Fibroblast of skin of abdomen (primary cell): ENCODE data around the gene PPP1R13L. TPM values are rescaled to one million over a fixed set of nuclear protein-coding genes. Genes with fewer than 3 reads are reported as not detected.

ENCODE experiments used
- DNase-seq: peaks from one replicate; pipeline ENCODE4 v3.0.0-alpha.2; 2013
- polyA plus RNA-seq, 2 experiments: library from polyadenylated mRNA; unstranded; fragments of 120-200 nt; gene quantifications; one replicate each; pipeline ENCODE4 v1.2.1, GENCODE V29; 2013; ENCODE audit not compliant: insufficient read length in 2 of 2

PPP1R13L gene, protein sequence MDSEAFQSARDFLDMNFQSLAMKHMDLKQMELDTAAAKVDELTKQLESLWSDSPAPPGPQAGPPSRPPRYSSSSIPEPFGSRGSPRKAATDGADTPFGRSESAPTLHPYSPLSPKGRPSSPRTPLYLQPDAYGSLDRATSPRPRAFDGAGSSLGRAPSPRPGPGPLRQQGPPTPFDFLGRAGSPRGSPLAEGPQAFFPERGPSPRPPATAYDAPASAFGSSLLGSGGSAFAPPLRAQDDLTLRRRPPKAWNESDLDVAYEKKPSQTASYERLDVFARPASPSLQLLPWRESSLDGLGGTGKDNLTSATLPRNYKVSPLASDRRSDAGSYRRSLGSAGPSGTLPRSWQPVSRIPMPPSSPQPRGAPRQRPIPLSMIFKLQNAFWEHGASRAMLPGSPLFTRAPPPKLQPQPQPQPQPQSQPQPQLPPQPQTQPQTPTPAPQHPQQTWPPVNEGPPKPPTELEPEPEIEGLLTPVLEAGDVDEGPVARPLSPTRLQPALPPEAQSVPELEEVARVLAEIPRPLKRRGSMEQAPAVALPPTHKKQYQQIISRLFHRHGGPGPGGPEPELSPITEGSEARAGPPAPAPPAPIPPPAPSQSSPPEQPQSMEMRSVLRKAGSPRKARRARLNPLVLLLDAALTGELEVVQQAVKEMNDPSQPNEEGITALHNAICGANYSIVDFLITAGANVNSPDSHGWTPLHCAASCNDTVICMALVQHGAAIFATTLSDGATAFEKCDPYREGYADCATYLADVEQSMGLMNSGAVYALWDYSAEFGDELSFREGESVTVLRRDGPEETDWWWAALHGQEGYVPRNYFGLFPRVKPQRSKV
- 44.4 TPM for polyA plus RNA-seq (2013, experiment 1 of 2; ENCODE audit: insufficient read length)
- polyA plus RNA-seq (2013, experiment 2 of 2; ENCODE audit: insufficient read length), result 46.4 TPM

DNA sequence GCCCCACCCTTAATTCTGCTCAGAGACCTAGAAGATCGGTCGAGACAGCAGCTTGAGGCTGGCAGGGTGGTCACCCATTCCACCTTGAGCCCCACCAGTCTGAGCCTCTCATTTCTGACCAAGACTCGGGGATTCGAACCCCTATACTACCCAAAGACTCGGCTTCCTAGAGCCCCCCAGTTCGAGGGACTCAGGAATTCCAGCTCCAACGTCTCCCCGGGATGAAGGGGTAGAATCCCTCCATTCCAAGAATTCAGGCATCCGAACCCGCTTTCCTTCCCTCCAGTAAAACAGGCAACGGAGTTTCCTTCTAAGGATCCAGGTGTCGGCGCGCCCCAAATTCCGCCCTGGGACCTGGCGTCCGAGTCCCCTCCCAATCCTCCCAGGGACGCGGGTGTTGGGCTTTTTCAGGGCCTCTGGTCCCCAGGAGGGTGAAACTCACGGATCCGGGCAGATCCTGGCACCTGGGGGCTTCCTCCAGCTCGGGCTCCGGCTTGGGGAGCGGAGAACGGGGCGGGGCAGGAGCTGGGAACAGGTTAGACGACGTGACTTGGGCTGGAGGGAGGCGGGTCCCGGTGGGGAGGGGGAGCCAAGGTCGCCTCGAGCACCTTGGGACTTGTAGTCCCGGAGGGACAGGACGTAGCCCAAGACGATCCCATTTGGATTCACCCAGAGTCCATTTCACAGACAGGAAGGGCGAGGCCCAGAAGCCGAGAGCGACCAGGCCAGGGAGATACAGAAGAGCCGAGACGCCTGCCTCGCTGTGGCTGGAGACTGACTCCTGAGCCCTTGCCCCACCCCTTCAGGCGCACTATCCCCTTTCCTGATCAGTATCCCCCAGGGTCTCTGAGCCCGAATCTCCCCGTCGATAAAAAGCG, at the start of gene PPP1R13L:
TSS of gene PPP1R13L (minus strand) at position 513 of the 878 bp plus-strand sequence. CDS start 6,751 bp downstream, outside the sequence.
- DNase-seq, result peak; percentile 84

DNA sequence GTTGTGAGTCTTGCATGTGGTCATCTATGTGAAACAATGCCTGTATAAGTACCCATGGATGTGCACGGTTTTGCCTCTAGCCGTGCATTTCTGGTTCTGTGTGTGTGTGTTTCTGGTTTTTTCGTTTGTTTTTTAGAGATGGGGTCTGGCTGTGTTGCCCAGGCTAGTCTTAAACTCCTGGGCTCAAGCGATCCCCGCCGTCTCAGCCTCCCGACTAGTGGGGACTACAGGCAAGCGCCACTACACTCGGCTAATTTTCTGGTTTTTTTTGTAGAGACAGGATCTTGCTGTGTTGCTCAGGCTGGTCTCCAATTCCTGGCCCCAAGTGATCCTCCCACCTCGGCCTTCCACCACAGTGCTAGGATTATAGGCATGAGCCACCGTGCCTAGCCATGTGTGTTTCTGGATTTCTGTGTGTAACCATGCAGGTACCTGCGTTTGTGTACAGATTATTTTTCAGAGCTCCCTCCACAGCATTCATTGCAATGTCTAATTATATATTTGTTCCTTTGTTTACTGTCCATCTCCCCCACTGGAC, 47.0 kb upstream of the PPP1R13L start:
- no peak for DNase-seq

DNA sequence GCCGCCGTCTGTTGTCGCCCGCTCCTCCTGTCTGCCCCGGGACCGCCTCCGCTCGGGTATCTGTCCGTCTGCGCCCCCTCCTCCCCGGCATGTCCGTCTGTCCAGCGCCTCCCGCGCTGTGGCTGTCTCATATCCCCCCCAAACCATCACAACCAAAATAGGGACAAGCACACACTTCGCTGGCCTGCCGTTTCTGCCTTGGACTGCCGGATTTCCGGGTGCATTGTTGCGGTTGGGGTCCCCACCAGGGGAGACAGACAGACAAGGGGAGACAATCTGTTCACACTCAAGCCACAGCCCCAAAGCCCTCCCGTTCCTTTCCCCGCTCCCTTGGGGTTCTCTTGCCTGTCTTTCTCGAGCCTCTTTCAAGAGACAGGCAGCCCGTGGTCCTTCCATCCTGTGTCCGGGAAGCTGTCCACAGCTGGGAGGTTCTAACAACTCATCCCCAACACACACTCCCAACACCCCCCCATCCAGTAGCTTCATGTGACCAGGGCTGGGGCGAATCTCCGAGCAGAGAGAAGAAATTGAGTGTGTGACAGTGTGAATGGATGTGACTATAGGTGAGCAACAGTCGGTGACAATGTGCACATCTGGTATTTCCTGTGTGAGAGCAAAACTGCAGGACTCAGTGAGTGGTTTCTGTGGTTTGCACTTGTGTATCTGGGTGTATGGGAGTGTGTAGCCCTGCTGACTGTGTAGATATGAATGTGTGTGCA, 46.4 kb upstream of the PPP1R13L start:
- DNase-seq, result peak; percentile 77

DNA sequence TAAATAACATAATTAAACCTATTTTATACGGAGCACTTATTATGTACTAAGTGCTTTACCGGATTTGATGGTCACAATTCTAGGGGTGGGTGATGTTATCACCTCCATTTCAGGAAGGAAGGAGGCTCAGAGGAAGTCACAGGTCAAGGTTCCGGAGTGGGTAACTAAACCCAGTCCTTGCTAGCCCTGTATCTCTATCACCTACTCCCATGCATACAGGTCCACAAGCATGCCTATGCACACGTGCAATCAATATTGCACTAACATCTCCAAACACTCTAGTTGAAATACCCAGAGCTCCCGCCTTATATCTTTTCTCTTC, 45.1 kb upstream of the PPP1R13L start:
- DNase-seq, result no peak

DNA sequence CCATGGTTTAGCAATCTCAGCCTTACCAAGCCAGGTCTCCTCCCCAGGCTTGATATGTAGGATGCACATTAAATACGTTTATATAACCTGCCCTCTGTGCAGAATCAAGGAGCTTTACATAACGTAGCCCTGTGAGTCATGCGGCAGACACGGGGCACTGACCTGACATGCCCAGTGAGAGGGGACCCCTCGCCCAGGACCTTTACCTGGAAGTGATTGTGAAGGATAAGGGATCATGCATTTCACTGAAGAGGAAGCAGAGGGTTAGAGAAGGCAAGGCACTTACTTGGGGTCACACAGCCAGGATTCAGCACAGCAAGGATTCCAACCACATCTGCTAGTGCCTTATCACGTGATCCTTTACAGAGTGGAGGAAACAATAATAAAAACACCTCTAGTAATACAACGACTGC, 44.0 kb upstream of the PPP1R13L start:
- no peak for DNase-seq

DNA sequence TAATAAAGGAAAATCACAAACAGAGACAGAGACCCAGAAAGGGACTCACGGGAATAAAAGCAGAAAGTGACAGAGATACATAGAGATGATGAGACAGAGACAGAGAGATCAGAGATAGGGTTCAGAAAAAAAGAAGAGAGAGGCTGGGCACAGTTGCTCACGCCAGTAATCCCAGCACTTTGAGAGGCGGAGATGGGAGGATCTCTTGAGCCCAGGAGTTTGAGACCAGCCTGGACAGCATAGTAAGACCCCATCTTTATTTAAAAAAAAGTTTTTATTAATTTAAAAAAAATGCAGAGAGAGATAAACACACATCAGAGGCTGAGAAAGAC, 43.5 kb upstream of the PPP1R13L start:
- DNase-seq, result no peak

DNA sequence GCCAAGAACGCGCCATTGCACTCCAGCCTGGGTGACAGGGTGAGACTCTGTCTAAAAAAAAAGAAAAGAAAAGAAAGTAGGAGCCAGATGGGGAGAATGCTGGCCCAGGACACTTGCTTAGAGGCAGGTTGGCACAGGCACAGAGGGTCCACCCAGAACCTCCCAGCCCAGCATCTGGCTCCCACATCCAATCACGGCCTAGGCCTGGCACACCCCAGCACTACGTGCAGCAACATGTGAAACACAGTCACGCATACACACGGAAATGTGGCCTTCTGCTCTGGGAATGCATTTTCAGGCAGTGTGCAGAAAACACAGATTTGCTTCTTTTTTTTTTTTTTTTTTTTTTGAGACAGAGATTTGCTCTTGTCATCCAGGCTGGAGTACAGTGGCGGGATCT, 42.1 kb upstream of the PPP1R13L start:
- DNase-seq, result no peak

DNA sequence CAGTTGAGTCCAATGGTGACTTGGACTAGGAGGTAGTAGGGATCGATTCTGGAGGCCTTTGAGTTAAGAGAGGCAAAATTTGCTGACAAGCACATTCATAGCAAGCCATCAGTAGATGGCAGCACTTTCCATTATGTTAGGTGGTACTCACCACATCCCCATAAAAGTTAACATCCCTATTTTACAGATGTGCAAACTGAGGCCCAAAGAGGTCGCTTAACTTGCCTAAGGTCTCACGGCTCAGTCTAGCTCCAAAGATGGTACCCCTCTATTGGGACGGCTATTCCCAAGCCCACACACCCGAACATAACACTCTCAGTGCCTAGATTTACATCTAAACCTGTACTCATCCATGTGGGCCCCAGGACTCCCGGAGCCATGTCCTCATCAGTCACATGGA, 41.4 kb upstream of the PPP1R13L start:
- peak; percentile 43 for DNase-seq

DNA sequence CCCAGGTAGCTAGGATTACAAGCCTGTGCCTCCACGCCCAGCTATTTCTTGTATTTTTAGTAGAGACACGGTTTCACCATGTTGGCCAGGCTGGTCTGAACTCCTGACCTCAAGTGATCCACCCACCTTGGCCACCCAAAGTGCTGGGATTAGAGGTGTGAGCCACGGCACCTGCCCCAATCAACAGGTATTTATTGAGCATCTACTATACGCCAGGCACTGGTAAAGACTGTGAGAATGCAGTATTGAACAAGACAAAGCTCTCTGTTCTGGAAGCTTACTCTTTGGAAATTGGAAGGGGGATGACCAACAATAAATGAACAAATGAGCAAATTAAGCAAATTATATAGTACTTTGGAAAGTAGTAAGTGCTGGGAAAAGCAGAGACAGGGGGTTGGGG, 40.3 kb upstream of the PPP1R13L start:
- DNase-seq, result no peak

DNA sequence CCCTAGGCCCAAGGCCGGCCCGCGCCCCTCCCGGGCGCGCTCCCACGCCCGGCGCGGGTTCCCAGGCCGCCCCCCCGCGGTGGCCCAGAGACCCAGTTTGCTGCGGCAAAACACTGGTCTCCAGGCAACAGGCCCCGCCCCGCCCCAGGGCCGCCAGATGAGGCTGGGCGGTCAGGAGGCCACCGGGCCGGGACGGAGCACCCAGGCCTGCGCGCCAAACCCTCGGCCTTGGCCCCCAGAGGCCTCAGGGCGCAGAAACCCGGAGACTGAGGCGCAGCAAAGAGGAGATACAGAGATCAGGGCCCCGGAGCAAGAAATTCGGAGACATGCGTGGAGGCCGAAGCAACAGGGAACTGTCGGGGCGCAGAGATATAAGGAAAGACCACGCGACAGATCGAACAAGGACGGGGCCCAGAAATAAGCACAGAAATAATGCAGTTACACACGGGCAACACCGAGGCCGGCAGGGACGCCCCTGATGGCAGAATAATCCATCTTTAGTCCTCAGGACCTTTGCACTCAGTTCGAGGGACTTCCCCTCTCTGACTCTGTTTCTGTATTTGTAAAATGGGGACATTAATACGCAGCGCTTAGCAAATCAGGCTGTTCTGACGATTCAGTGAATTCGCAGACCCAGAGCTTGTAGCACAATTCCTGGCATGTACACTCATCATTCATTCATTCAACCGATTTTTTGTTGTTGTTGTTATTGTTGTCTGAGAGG, 39.6 kb upstream of the PPP1R13L start:
- peak; percentile 67 for DNase-seq

DNA sequence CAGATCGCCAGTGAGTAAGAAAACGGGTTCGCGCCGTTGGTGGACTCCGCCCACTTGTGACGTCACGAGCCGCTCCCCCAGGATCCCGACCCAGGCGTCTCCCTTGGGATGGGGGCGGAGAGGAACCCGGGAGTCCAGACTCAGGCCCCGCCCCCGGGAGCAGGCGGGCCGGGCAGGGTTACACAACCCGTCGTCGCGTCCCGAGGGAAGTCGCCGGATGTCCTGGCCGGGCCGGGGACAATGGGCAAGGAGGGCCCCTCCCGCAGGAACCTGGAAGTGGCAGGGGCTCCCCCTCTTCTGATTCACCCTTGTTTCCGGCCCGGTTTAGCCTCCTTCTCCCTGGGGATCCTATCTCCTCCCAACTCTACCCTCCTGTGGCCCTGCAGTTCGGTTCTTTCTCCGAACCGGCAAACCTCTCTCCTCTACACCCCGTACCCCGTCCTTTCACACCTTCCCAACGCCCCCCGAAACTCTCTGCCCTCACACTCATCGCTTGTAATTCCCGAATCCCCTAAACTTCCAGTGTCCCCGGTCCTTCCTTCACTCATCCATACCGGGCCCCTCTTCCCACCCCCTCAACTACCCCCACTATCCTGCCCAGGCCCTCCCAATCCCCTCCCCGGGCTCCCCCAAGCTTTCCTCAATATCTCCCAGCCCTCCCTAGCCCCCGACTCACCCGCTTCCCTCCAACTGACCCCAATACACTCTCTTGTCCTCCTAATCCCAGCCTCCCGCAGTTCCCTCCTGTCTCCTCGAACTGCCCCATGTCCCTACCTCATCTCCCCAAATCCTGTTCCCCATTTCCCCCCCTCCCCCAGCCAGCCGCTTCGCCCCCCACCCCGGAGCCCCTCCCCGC, 38.8 kb upstream of the PPP1R13L start:
- peak; percentile 89 for DNase-seq

DNA sequence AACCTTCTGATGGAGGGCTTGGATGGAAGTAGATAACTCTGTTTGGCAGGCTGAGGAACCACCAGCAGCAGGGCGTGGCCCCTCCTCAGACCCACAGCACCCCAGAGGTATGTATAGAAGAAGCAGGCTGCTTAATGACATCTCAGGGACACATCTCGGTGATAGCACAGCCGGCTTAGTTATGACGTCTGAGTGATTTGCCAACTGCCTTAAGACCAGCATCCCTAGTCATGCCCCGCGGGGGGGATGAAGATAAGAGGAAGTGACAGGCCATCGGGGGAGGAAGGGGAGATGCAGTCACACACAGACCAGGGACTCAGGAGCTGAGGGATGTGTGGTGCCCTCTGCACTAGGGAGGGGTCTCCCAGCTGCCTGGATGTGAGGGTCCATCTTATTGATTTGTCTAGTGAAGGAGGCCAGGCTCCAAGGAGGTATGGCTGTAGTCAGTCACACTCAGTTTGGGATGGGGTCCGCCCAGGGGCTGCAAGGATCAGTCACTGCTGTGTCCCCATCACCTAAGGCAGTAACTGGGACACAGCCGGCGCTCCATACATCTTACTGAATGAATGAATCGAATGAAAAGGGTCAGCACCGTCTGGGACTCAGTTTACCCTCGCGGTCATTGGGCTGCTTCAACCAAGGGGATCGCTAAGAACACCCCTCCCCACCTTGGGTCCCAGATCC, 38.1 kb upstream of the PPP1R13L start:
- DNase-seq, result peak; percentile 49

DNA sequence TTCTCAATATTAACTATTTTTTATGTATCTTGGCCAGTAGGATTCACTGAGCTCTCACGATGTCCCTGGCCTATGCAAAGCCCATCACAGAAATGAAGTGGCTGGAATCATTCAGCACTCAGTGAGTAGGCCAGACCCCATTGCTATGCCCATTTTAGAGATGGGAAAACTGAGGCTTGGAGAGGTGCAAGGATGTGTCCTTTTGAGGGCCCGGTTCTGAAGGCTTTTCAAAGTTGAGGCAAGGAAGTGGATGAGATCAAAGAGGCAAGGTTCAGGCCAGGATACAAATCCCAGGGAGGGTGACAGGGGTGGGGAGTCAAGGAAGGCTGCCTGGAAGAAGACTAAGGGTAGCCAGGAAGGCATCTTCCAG, 37.5 kb upstream of the PPP1R13L start:
- DNase-seq, result no peak

DNA sequence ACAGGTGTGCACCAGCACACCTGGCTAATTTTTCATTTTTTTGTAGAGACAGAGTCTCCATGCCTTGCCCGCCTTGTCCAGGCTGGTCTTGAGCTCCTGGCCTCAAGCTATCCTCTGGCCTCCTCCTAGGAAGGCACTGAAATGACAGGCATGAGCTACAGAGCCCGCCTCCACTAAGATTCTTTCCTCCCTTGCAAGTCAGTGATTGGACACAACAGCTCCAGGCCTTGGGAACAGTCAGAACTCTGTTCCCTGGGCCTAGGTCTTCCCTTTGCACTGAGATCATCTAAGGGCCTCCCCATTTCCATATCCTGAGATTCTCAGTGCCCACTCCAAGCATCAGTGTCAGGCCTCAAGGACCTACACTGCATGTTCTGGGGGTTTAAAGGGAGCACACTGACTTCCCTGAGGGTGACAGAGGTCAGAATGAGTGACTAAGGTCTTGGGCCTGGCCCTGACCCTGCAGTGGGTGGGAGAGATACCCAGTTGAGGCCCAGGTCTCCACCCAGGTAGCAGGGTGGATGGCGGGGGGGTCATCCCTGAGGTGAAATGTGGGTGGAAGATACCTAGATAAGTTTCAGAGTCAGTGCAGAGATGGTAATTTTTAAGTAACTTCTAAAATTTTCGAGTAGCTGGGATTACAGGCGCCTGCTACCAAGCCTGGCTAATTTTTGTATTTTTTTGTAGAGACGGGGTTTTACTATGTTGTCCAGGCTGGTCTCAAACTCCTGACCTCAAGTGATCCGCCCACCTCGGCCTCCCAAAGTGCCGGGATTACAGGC, 36.2 kb upstream of the PPP1R13L start:
- peak; percentile 50 for DNase-seq

DNA sequence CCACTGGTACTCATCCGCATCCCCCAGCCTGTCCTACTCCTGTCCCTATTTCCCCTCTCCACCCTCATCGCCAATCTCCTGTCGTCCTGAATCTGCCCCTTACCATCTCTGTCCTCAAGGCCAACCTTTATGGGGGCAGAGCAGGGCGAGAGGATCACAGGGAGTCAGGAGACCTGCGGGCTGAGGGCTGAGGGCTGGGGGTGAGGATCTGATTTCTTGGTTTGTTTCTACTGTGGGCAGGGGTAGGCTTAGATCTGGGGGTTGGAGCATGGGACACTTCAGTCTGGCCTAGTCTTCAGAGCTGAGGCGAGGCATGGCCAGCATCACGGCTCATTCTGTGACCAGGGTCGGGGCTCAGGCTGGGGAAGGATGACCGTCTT, 35.4 kb upstream of the PPP1R13L start:
- no peak for DNase-seq

DNA sequence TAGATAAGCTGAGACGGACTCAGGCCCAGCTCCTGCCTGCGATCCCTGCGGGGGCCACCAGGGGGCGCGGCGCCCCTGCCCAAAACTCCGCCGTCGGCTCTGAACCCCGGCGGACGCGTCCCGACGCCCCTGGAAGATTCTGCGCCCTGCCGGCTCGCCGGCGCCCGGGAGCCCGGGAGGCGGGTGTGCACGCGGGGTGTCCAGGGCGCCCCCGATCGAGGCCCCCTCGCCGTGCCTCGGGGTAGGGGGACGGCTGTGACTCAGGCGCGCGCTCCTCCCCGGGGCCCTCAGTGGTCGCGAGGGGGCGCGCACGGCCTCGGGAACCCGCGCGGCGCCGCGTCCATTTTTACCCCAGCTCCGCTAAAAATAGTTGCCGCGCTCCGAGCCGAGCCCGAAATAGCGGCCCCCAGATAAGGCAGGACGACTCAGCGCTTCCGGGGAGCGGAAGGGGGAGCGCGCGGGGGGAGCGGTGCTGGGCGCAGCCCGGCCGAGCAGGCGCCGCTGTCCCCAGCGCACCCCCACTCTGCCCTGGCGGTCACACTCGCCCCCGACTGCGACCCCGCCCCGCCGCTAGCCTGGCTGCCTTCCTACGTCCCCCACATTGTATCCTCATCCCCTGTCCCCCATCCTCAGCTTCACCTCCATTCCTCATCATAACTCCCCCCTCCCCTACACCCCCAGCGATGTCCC, 34.8 kb upstream of the PPP1R13L start:
- DNase-seq, result peak; percentile 85

DNA sequence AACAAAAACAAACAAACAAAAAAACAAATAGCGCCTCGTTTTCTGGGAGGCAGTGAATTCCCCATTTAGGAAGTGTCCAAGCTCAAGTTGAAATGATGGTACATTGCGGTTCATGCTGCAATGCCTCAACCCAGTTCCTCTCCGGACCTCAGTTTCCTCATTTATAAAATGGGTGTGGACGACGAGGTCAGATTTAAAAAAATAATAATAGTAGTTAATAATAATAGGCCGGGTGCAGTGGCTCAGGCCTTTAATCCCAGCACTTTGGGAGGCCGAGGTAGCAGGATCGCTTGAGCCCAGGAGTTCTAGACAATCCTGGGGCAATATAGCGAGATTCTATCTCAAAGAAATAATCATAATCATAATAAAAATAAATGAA, 34.3 kb upstream of the PPP1R13L start:
- no peak for DNase-seq

DNA sequence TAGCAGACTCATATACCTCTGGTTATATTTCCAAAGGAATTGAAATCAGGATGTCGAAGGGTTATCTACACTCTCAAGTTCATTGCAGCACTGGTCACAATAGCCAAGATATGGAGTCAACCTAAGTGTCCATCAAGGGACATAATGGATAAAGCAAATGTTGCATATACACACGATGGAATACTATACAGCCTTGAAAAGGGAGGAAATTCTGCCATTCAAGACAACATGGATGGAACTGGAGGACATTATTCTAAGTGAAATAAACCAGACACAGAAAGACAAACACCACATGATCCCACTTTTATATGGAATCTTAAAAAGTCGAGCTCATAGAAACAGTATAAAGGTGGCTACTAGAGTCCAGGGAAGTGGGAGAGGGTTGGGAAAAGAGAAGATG, 32.5 kb upstream of the PPP1R13L start:
- no peak for DNase-seq
